HEK293 (cell line): ENCODE measurements around the gene PIGW.
A peak's percentile ranks its signal among the peaks of the same experiment; 100 is the strongest.

Experiments
- BCL11A ChIP-seq: fragments of 450-650 bp; formaldehyde crosslinking; IDR thresholded peaks from 2 replicates; pipeline ENCODE4 v1.5.1; 2016; ENCODE audit warnings: low read depth, missing biosample characterization, missing genetic modification characterization
- GLIS1 ChIP-seq: fragments of 450-650 bp; formaldehyde crosslinking; IDR thresholded peaks from 2 replicates; pipeline ENCODE4 v1.5.1; 2016; ENCODE audit warnings: missing biosample characterization, missing genetic modification characterization
- HOXA7 ChIP-seq: sonication (generic); formaldehyde crosslinking; IDR thresholded peaks from 2 replicates; pipeline ENCODE4 v1.8.1; 2022; ENCODE audit warnings: missing genetic modification reagents, borderline replicate concordance
- IKZF3 ChIP-seq: fragments of 450-650 bp; IDR thresholded peaks from 2 replicates; pipeline ENCODE4 v1.5.0; 2018; ENCODE audit warnings: missing biosample characterization, mild to moderate bottlenecking, missing genetic modification characterization, moderate library complexity
- MEIS1 ChIP-seq: sonication (generic); formaldehyde crosslinking; IDR thresholded peaks from 2 replicates; pipeline ENCODE4 v1.8.1; 2022; ENCODE audit warnings: missing genetic modification reagents, mild to moderate bottlenecking, borderline replicate concordance
- MZF1 ChIP-seq: fragments of 450-650 bp; formaldehyde crosslinking; IDR thresholded peaks from 2 replicates; pipeline ENCODE4 v1.5.1; 2017; ENCODE audit warnings: missing biosample characterization, missing genetic modification characterization, borderline replicate concordance
- PATZ1 ChIP-seq: fragments of 450-650 bp; formaldehyde crosslinking; IDR thresholded peaks from 2 replicates; pipeline ENCODE4 v1.5.1; 2016; ENCODE audit warnings: missing biosample characterization, missing genetic modification characterization
- PRDM4 ChIP-seq: fragments of 450-650 bp; formaldehyde crosslinking; IDR thresholded peaks from 2 replicates; pipeline ENCODE4 v1.5.1; 2017; ENCODE audit warnings: missing biosample characterization, missing genetic modification characterization
- SP7 ChIP-seq: fragments of 450-650 bp; formaldehyde crosslinking; IDR thresholded peaks from 2 replicates; pipeline ENCODE4 v1.5.1; 2016; ENCODE audit warnings: missing biosample characterization, missing genetic modification characterization
- YY2 ChIP-seq: fragments of 450-650 bp; formaldehyde crosslinking; IDR thresholded peaks from 2 replicates; pipeline ENCODE4 v1.5.1; 2016; ENCODE audit warnings: missing biosample characterization, missing genetic modification characterization
- ZBTB11 ChIP-seq: fragments of 450-650 bp; formaldehyde crosslinking; conservative IDR thresholded peaks from 2 replicates; pipeline ENCODE4 v1.5.1; 2016; ENCODE audit warnings: low read depth, missing biosample characterization, missing genetic modification characterization
- ZBTB44 ChIP-seq: fragments of 450-650 bp; IDR thresholded peaks from 2 replicates; pipeline ENCODE4 v1.5.1; 2018; ENCODE audit warnings: missing biosample characterization, mild to moderate bottlenecking, missing genetic modification characterization
- ZNF155 ChIP-seq: fragments of 450-650 bp; formaldehyde crosslinking; IDR thresholded peaks from 2 replicates; pipeline ENCODE4 v1.5.1; 2016; ENCODE audit warnings: missing biosample characterization, missing genetic modification characterization
- ZNF202 ChIP-seq: fragments of 450-650 bp; formaldehyde crosslinking; IDR thresholded peaks from 2 replicates; pipeline ENCODE4 v1.5.1; 2016; ENCODE audit warnings: missing biosample characterization, missing genetic modification characterization, borderline replicate concordance
- ZNF221 ChIP-seq: fragments of 450-650 bp; formaldehyde crosslinking; IDR thresholded peaks from 2 replicates; pipeline ENCODE4 v1.5.1; 2017; ENCODE audit warnings: missing biosample characterization, missing genetic modification characterization, borderline replicate concordance
- ZNF311 ChIP-seq: fragments of 450-650 bp; formaldehyde crosslinking; IDR thresholded peaks from 2 replicates; pipeline ENCODE4 v1.5.1; 2017; ENCODE audit warnings: missing biosample characterization, missing genetic modification characterization, borderline replicate concordance
- ZNF335 ChIP-seq: fragments of 450-650 bp; formaldehyde crosslinking; conservative IDR thresholded peaks from 2 replicates; pipeline ENCODE4 v1.5.1; 2016; ENCODE audit warnings: missing biosample characterization, missing genetic modification characterization
- ZNF449 ChIP-seq: fragments of 450-650 bp; formaldehyde crosslinking; IDR thresholded peaks from 2 replicates; pipeline ENCODE4 v1.5.1; 2017; ENCODE audit warnings: missing biosample characterization, mild to moderate bottlenecking, missing genetic modification characterization, moderate library complexity
- ZNF501 ChIP-seq: fragments of 450-650 bp; formaldehyde crosslinking; IDR thresholded peaks from 2 replicates; pipeline ENCODE4 v1.5.1; 2016; ENCODE audit warnings: missing biosample characterization, missing genetic modification characterization
- ZNF521 ChIP-seq: fragments of 450-650 bp; formaldehyde crosslinking; IDR thresholded peaks from 2 replicates; pipeline ENCODE4 v1.5.1; 2017; ENCODE audit warnings: missing biosample characterization, mild to moderate bottlenecking, missing genetic modification characterization
- ZNF623 ChIP-seq: fragments of 450-650 bp; formaldehyde crosslinking; IDR thresholded peaks from 2 replicates; pipeline ENCODE4 v1.5.1; 2016; ENCODE audit warnings: missing biosample characterization, missing genetic modification characterization
- ZNF660 ChIP-seq: fragments of 450-650 bp; IDR thresholded peaks from 2 replicates; pipeline ENCODE4 v1.5.1; 2018; ENCODE audit warnings: missing biosample characterization, mild to moderate bottlenecking, missing genetic modification characterization
- ZNF677 ChIP-seq: fragments of 450-650 bp; IDR thresholded peaks from 2 replicates; pipeline ENCODE4 v1.5.0; 2018; ENCODE audit warnings: missing biosample characterization, mild to moderate bottlenecking, missing genetic modification characterization, moderate library complexity
- ZNF701 ChIP-seq: fragments of 450-650 bp; formaldehyde crosslinking; IDR thresholded peaks from 2 replicates; pipeline ENCODE4 v1.5.1; 2016; ENCODE audit warnings: missing biosample characterization, missing genetic modification characterization
- ZNF777 ChIP-seq: fragments of 450-650 bp; formaldehyde crosslinking; IDR thresholded peaks from 2 replicates; pipeline ENCODE4 v1.5.1; 2017; ENCODE audit warnings: missing biosample characterization, missing genetic modification characterization, borderline replicate concordance
- ZNF830 ChIP-seq: fragments of 450-650 bp; IDR thresholded peaks from 2 replicates; pipeline ENCODE4 v1.5.0; 2018; ENCODE audit warnings: missing biosample characterization, missing genetic modification characterization, low read depth, mild to moderate bottlenecking, moderate library complexity
- ZSCAN18 ChIP-seq: fragments of 450-650 bp; formaldehyde crosslinking; IDR thresholded peaks from 2 replicates; pipeline ENCODE4 v1.5.1; 2016; ENCODE audit warnings: missing biosample characterization, missing genetic modification characterization

The PIGW gene

GRCh38 chr17:36544307-36545076 lies 9.7 kb downstream of the PIGW start, which contains the start of gene GGNBP2 (continued):
- TF ChIP-seq ZNF777 (tag by site-specific recombination) (peak; percentile 98), PATZ1 (tag by site-specific recombination) (peak; percentile 83), SP7 (tag by site-specific recombination) (peak; percentile 50; the same call in 1 of the 2 replicates), ZNF311 (no peak), ZNF660 (tag by site-specific recombination) (peak; percentile 70; the same call in 1 of the 2 replicates), IKZF3 (tag by site-specific recombination) (no peak), ZNF449 (tag by site-specific recombination) (peak; percentile 17; the same call in 1 of the 2 replicates), ZNF830 (tag by site-specific recombination) (no peak), PRDM4 (no peak), GLIS1 (tag by site-specific recombination) (peak; percentile 58), HOXA7 (no peak), ZNF221 (tag by site-specific recombination) (no peak), ZBTB11 (no peak; the same call in 1 of the 2 replicates), ZNF202 (tag by site-specific recombination) (no peak), ZNF155 (tag by site-specific recombination) (no peak), ZNF335 (tag by site-specific recombination) (peak; percentile 82), ZBTB44 (no peak; the same call in 1 of the 2 replicates), ZSCAN18 (no peak), MZF1 (tag by site-specific recombination) (0 out of 2 replicates have a peak, but pooled peaks have one; percentile 61), ZNF501 (peak; percentile 24; the same call in 1 of the 2 replicates), ZNF677 (tag by site-specific recombination) (no peak), BCL11A (tag by site-specific recombination) (no peak), YY2 (tag by site-specific recombination) (no peak), MEIS1 (CRISPR knock-in tag) (no peak), ZNF701 (tag by site-specific recombination) (no peak), ZNF521 (tag by site-specific recombination) (no peak), ZNF623 (tag by site-specific recombination) (no peak)
